ENCODE data around the gene FADS2.

DNA sequence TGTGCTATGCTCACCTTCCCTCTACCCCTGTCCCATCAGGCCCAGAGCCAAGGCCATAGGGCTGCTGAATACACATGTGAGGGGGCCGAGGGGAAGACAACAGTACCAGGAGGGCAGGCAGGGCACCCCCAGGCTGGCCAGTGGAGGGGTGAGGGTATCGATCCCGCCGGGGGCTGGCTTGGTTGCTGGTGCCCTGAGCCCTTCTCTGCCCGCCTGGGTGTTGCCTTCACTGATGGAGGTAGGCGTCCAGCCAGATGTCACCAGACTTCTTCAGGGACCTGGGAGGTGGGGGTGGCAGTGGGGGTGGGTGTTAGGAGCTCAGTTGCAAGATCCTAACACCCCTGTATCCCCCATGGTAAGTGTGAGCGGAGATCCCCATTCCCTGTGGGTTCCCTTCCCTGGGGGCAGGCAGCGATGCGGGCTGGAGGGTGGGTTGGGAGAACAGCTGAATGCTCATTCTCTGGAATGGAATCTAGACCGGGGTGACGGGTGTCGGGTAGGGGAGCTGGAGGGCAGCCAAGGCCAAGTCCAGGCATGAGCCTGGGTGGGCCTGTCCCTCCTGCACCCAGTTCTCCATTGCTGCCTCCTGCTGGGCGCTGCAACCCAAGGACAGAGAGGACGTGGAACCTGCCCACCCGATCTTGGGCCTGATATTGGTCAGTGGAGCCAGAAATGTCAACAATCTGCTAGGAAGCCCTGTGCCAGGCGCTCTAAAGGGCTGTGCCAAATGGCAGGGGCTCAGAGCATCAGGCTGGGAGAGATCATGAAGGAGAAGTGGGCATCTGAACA, 45.7 kb downstream of the FADS2 start:
- TF ChIP-seq, protein P1, sequence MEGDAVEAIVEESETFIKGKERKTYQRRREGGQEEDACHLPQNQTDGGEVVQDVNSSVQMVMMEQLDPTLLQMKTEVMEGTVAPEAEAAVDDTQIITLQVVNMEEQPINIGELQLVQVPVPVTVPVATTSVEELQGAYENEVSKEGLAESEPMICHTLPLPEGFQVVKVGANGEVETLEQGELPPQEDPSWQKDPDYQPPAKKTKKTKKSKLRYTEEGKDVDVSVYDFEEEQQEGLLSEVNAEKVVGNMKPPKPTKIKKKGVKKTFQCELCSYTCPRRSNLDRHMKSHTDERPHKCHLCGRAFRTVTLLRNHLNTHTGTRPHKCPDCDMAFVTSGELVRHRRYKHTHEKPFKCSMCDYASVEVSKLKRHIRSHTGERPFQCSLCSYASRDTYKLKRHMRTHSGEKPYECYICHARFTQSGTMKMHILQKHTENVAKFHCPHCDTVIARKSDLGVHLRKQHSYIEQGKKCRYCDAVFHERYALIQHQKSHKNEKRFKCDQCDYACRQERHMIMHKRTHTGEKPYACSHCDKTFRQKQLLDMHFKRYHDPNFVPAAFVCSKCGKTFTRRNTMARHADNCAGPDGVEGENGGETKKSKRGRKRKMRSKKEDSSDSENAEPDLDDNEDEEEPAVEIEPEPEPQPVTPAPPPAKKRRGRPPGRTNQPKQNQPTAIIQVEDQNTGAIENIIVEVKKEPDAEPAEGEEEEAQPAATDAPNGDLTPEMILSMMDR (IDR thresholded peaks at IDR 0.05), result no peak
- TF ChIP-seq POLR2A (IDR thresholded peaks at IDR 0.05), result no peak
